HG02678 (cell line): ENCODE results near the gene B3GNT2.
"Not testable (repeated sequence)": the region's sequence is repeated elsewhere in the genome, so short reads cannot be mapped to it uniquely, and the experiment has no call there.

Experiments
- ATAC-seq: cut with Tn5 transposase; IDR thresholded peaks from one replicate; pipeline ENCODE4 v1.9.1; 2021; ENCODE audit warnings: mild to moderate bottlenecking, moderate library complexity; ENCODE audit not compliant: unreplicated experiment

Gene B3GNT2

DNA sequence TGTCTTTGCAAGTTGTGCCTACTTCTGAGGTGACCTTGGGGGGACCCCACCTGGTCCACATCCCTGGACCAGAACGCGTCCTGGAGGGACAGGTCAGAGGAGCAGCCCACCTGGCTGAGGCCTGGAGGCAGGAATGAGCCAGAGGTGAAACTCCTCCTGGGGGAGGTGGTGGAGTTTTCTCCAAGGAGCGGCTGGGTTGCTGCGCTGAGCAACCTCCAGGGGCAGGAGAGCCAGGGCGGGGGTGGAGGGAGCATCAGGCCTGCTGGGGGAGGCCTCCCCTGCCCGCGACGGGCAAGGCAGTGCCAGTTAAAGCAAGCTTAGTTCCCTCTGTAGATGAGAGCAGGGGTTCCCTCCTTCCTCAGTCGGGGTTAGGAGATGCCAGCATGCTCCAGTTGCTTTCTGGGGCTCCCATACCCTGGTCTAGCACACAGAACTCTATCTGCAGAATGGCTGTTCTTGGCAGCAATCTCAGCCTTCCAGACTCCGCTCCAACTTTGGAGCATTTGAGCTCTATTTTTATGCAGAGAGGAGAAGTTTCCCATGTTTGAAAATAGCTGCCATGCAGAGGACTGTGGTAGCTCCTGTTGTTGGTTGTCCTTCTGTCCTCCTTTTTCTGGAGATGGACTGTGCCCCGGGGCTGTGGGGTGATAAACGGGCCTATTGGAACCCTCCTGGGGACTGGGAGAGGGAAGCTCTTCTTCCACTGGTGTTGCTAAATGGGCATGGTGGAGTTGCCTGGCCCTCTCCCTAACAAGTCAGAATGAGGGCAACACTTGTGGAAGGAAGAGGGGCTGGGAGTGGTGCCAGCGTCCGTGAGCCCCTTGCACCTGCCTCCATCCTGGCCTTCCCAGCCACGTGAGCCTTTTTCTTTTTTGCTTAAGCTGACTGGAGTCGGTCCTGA lies 39.1 kb downstream of the B3GNT2 start:
- no peak for ATAC-seq

DNA sequence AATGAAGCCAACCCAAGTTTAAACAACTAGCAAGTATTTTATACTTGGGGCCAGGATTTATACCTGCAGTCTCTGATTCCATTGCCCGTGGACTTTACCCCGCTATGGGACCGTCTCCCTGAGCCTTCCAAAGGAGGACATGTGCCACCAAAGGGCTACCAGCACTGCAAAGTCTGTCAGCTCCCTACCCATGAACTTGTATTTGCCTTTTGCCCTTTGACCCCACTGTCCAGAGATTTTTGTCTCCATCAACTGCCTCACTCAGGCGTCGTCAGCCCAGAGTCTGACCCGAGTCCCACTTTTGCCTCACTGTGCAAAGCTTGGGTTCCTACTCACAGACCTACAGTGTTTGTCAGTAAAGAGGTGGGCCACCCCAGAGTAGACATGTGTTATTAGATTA lies 40.6 kb downstream of the B3GNT2 start:
- no peak for ATAC-seq

DNA sequence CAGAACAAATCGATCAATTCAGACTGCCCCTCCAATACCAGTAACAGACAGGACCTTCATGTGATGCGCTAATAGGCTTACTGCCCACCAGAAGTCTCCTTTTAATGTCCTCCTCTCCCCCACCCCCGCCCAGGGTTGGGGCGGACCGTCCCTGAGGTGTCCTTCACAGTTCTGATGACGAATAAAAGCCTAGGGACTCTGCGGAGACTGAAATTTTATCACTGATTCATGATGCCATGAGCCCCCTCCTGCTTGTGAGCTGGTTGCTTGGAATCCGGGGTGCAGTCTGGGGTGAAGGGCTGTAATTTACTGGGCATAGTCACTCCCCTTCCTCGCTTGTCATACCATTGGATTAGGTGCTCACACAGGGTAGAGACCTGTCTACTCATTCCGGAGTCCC lies 42.3 kb downstream of the B3GNT2 start:
- ATAC-seq = no peak

DNA sequence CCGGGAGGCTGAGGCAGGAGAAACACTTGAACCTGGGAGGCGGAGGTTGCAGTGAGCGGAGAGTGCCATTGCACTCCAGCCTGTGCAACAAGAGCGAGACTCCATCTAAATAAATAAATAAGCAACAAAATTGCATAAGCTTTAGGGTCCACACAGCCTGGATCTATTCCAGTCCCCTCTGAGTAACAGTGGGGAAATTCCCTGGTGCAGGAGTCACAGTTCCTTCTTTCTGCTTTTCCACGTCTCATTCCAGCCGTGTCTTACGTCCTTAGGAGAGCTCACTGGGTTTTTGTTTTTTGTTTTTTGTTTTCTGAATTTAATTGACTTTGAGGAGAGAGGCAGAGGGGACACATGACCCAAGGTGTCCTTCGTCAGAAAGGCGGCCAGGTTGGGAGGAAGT lies 44.6 kb downstream of the B3GNT2 start:
- no peak for ATAC-seq

DNA sequence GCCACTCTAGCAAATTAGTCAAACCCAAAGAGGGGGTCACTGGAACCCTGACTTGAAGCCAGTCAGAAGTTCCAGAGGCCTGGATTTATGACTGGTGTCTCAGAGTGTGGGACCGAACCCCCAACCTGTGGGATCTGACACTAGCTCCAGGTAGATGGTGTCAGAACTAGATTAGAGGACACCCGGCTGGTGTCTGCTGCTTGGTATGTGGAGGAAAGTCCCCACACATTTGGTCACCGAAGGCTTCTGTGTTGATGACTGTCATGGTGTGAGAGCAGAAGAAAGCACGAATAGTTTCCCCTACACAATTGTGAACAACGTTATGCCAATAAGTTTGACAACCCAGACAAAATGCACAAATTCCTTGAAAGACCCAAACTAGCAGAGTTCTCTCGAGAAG lies 48.1 kb downstream of the B3GNT2 start:
- ATAC-seq = no peak

DNA sequence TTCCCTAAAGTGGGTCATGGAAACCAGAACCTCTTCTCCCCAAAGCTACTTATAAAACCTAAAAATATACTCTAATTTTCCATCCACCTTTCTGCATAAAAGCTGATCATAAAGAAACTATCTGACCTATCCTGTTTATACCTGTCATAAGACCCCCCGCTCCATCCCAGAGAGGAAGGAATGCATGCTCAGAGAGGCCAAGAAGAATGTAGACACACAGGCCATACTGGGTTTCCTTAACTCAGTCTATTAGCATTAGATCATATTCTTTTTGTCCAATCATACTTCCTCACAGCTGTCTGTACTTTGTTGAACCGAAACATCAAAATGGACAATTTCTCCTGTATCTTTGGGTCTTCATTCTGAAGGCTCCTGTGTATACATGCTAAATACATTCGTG lies 52.3 kb downstream of the B3GNT2 start:
- ATAC-seq = no peak

DNA sequence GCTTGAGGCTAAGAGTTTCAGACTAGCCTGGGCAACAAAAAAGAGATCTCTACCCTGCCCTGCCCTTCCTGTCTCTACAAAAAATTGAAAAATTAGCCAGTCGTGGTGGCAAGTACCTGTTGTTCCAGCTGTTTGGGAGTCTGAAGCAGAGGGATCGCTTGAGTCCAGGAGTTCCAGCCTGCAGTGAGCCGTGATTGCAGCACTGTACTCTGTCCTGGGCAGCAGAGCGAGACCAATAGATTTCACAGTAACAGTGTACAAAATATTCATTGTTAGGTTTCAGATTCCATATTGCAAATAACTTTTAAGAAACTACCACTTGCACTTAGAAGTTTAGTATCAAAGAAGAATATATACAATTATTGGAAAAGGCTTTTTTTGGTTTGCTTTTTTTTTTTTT lies 54.3 kb downstream of the B3GNT2 start:
- ATAC-seq = no peak

DNA sequence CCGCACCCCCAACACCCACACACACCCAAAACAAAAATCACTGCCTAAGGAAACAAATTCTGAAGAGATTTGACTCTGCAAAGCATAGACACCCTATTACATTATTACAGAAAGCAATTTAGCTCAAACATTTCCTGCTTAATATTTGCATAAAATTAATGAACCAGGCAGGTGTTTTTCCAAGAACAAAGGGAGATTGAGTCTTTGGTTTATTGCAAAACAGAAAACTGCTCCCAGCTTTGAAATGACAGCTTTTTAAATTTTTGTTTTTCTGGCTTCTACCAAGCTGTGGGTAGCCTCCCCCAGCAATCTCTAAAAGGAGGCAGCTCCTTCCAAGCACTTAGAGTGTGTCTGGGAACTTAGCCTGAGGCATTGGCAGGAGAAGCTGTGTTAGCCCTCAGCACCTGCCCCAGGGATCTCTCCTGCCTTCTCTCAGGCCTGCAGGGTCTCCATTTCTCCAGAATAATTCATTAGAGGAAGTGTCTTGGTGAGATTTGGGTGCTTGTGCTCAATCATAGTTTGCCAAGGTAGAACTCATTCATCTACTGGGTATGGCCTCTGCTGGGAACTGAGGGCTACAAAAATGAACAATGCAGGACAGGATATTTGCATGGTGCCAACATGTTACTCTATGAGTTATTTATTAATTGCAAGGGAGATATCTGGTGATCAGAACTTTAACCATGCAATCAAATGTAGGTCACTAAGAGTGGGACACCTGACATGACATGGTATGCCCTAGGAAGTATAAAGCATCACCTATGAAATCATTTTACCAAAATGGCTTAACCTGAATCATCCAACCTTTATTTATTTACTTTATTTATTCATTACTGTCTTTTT lies 58.7 kb downstream of the B3GNT2 start:
- no peak for ATAC-seq

DNA sequence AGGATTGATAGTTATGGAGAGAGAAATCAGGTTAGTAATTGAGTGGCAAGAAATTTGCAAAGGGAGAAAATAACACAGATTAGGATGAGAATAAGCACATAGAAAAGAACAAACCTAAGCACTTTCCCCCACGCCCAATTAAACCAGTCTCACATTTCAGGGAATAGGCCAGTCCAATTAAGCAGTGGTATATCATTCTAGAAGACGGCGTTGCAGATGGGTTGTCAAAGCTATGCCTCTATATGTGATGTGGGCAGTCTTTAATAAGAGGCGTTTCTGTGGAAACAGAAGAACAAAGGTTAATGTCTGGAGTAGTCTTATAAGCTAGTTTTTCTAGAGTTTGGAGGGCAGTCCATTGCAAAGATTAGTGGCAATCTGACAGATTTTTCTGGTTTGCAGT lies 61.6 kb downstream of the B3GNT2 start:
- ATAC-seq = no peak

DNA sequence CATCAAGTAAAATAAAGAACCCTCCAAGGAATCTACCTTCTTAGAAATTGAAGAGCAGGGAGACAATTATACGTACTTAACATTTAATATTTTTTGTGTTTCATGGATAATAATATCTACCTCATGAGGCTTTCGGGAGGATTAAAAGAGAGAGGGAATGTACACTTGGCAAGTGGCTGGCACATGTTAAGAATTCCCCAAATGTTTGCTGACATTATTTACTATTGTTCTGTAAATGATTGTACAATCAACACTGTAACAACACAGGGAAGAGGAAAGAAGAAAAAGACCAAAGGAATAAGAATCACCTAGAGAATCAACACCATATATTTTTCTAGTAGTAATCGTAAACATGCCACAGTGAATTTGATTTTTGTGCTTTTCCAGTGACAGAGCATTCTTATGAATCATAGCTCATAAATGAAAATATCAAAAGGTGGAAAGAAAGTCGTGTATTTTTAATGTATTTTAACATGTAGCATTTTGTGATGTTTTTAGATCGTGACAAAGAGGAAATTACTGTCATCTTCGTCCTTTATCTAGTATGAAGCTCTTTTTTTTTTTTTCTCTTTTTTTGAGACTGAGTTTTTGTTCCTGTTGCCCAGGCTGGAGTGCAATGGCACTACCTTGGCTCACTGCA lies 67.3 kb downstream of the B3GNT2 start:
- ATAC-seq = no peak

DNA sequence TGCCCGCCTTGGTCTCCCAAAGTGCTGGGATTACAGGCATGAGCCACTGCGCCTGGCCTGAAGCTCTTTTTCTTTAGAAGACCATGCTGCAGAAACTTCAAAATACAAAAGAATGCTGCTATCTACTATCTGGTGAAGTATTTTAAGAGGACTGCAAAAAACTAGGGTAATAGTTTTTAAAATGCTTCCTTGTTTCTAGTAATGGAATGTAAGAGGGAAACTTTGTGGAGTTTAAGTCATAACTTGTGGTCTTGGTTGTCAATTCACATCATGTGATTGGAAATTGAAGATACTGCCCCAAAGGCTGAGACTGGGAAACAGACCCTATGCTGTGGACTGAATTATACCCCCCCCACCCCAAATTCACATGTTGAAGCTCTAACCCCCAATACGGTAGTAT lies 68.3 kb downstream of the B3GNT2 start:
- no peak for ATAC-seq

DNA sequence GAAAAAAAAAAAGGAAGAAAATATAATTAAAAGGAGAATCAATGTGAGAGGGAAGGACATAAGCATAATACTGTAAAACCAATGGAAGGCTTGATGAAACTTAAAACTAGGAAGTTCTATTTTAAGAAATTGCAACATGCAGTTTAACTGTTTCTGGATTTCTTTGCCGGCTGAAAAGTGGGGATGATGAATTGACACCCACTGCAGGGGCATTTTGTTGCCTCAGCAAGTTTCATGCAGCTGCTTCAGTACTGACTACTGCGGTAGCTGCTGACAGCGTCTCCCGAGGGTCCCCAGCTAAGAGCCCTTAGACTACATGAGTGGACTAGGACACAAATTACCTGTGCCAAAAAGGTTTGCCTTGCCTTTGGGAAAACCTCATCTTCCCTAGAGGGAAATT lies 69.2 kb downstream of the B3GNT2 start:
- no peak for ATAC-seq

DNA sequence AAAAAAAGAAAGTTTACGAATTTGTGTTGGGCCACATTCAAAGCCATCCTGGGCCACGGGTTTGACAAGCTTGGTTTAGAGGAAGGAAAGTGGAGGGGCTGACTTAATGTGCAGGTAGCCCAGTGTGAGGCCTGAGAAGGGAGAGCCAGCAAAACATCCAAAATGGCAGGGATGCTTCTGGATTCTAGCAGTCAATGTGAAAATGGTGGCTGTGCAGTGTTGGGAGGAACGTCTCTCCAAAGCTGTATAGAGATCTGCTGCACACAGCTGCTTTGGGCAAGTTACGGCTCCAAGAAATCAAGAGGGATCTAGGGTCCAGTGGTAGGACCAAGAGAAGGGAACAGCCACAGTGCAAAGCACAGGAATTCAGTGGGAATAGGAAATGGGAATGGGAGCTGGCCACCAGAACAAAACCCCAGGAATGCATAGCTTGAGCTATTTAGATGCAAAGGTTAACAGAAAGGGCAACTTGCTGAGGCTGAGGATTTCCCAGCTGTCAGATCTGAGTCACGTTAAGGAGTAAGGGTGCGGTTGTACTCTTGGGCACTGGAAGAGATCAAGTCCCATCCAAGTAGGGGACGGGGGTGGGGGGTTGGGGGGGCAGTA lies 70.6 kb downstream of the B3GNT2 start:
- ATAC-seq = no peak

DNA sequence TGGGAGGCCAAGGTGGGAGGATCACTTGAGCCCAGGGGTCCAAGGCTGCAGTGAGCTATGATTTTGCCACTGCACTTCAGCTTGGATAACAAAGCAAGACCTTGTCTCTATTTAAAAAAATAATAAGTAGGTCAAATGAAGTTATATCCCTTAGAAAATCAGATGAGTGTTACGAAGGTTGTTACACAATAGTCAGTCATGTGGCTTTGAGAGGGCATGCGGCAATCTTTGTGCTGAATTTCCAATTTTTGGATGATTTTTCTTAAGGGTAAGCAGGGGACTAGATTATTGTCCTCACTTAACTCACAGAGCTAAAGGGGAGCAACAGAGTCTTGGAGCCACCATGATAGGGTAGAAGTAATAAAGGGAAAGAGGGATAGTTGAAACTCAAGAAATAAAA lies 71.8 kb downstream of the B3GNT2 start:
- no peak for ATAC-seq

DNA sequence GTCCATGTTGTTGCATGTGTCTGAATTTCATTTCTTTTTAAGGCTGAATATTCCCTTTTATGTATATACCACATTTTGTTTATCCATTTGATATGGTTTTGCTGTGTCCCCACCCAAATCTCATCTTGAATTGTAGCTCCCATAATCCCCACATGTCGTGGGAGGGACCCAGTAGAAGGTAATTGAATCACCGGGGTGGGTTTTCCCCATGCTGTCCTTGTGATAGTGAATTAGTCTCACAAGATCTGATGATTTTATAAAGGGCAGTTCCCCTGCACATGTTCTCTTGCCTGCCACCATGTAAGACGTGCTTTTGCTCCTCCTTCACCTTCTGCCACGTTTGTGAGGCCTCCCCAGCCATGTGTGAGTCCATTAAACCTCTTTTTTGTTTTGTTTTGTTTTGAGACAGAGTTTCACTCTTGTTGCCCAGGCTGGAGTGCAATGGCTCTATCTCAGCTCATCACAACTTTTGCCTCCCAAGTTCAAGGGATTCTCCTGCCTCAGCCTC lies 72.8 kb downstream of the B3GNT2 start:
- ATAC-seq = not testable (repeated sequence)

DNA sequence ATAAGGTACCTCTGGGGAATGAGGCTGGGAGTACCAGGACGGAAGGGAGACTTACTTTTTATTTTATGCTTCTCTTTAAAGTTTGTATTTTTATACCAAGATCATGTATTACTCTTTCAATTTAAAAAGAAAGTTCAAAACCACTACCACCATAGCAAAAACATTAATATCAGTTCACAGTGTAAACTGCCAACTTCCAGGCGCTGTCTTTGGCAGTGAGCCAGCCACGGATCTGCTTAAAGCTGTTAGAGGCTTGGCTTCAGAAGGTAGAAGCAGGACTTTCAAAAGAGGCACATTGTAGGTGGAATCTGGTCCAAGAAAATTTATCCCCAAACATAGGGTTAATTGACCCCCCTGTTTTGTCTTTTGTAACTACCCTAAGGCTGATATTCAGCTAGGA lies 74.8 kb downstream of the B3GNT2 start:
- no peak for ATAC-seq
